PC-3 (cell line): ENCODE data around the gene GIGYF1. TPM values are rescaled to one million over a fixed set of nuclear protein-coding genes. Genes with fewer than 3 reads are reported as not detected.

Experiments
- ATAC-seq: fragments of 200-7000 bp; cut with Tn5 transposase; 2 replicates; pipeline ENCODE4 v1.9.1; 2020; ENCODE audit warnings: mild to moderate bottlenecking, moderate library complexity
- BruUV-seq: library from RNA; stranded (reverse); fragments of 400-500 nt; replicated peaks from 2 replicates; lab custom pipeline; 2021; lab: Mats Ljungman, UMichigan
- CTCF ChIA-PET: fragments of 300-600 bp; sonication (Branson Sonifier 250); formaldehyde crosslinking; loops from one replicate; lab custom pipeline; 2022; ENCODE audit warnings: antibody characterized with exemption; lab: Charles Lee
- POLR2A ChIA-PET: fragments of 300-600 bp; sonication (Branson Sonifier 250); formaldehyde crosslinking; loops from one replicate; lab custom pipeline; 2022; ENCODE audit warnings: antibody characterized with exemption; ENCODE audit not compliant: unreplicated experiment; lab: Charles Lee
- DNase-seq: peaks from one replicate; pipeline ENCODE4 v3.0.0-alpha.2; 2015
- H2AFZ ChIP-seq: fragments of 300-600 bp; sonication (generic); 2 replicates; pipeline ENCODE4 v1.6.0; 2016; ENCODE audit warnings: antibody characterized with exemption, low read length
- H3F3A ChIP-seq: fragments of 300-600 bp; sonication (generic); one replicate; pipeline ENCODE4 v1.6.0; 2017; ENCODE audit warnings: antibody characterized with exemption, low read length, control low read depth, mild to moderate bottlenecking; ENCODE audit not compliant: unreplicated experiment
- H3K27ac ChIP-seq: fragments of 300-600 bp; sonication (generic); 2 replicates; pipeline ENCODE4 v1.5.1; 2016; ENCODE audit warnings: mild to moderate bottlenecking, low read length
- H3K27me3 ChIP-seq: fragments of 300-600 bp; sonication (generic); 2 replicates; pipeline ENCODE4 v1.6.1; 2016; ENCODE audit warnings: low read length, mixed read lengths
- H3K36me3 ChIP-seq: fragments of 300-600 bp; sonication (generic); 2 replicates; pipeline ENCODE4 v1.6.1; 2016; ENCODE audit warnings: low read depth, mixed run types, low read length, mixed read lengths
- H3K4me1 ChIP-seq: fragments of 300-600 bp; sonication (generic); 2 replicates; pipeline ENCODE4 v1.5.1; 2016; ENCODE audit warnings: low read length; ENCODE audit not compliant: insufficient read depth
- H3K4me2 ChIP-seq: fragments of 300-600 bp; sonication (generic); 2 replicates; pipeline ENCODE4 v1.6.0; 2016; ENCODE audit warnings: low read length
- H3K4me3 ChIP-seq: fragments of 300-600 bp; sonication (generic); 2 replicates; pipeline ENCODE4 v1.5.1; 2016; ENCODE audit warnings: mild to moderate bottlenecking, low read length, mixed read lengths
- H3K79me2 ChIP-seq: fragments of 300-600 bp; sonication (generic); 2 replicates; pipeline ENCODE4 v1.6.1; 2017; ENCODE audit warnings: low read length, mixed read lengths
- H3K9ac ChIP-seq: fragments of 300-600 bp; sonication (generic); 2 replicates; pipeline ENCODE4 v1.6.0; 2016; ENCODE audit warnings: mild to moderate bottlenecking, low read length
- H3K9me2 ChIP-seq: fragments of 300-600 bp; sonication (generic); replicated peaks from 2 replicates; pipeline ENCODE4 v1.6.1; 2016; ENCODE audit warnings: mixed run types, low read length, mixed read lengths
- H3K9me3 ChIP-seq: fragments of 300-600 bp; sonication (generic); 2 replicates; pipeline ENCODE4 v1.6.1; 2016; ENCODE audit warnings: low read length, mixed read lengths
- H4K20me1 ChIP-seq: fragments of 300-600 bp; sonication (generic); 2 replicates; pipeline ENCODE4 v1.6.1; 2016; ENCODE audit warnings: low read length, mixed read lengths
- EZH2 ChIP-seq: fragments of 300-600 bp; sonication (generic); IDR thresholded peaks from one replicate; pipeline ENCODE4 v1.6.1; 2017; ENCODE audit warnings: antibody characterized with exemption, mild to moderate bottlenecking, low read length; ENCODE audit not compliant: unreplicated experiment
- EZH2phosphoT487 ChIP-seq: fragments of 300-600 bp; sonication (generic); IDR thresholded peaks from 2 replicates; pipeline ENCODE4 v1.6.1; 2018; ENCODE audit warnings: mild to moderate bottlenecking, antibody characterized with exemption, low read length, borderline replicate concordance
- intact Hi-C: fragments of 100-400 bp; cut with micrococcal nuclease; formaldehyde crosslinking; loops from 2 replicates; pipeline ENCODE4 v1.9.0; 2023
- total RNA-seq: library from RNA; depleted of rRNA; stranded (reverse); fragments of >200 nt; gene quantifications from 2 replicates; pipeline ENCODE4 v1.2.3, GENCODE V29; 2014
- TF ChIP-seq, protein P1 (sequence below): fragments of 300-600 bp; sonication (generic); conservative IDR thresholded peaks from 2 replicates; pipeline ENCODE4 v1.5.1; 2017; ENCODE audit warnings: antibody characterized with exemption, low read depth, mild to moderate bottlenecking, low read length

The GIGYF1 gene
- total RNA-seq, 1 experiment from 2014 or later, result 26.6 TPM

DNA sequence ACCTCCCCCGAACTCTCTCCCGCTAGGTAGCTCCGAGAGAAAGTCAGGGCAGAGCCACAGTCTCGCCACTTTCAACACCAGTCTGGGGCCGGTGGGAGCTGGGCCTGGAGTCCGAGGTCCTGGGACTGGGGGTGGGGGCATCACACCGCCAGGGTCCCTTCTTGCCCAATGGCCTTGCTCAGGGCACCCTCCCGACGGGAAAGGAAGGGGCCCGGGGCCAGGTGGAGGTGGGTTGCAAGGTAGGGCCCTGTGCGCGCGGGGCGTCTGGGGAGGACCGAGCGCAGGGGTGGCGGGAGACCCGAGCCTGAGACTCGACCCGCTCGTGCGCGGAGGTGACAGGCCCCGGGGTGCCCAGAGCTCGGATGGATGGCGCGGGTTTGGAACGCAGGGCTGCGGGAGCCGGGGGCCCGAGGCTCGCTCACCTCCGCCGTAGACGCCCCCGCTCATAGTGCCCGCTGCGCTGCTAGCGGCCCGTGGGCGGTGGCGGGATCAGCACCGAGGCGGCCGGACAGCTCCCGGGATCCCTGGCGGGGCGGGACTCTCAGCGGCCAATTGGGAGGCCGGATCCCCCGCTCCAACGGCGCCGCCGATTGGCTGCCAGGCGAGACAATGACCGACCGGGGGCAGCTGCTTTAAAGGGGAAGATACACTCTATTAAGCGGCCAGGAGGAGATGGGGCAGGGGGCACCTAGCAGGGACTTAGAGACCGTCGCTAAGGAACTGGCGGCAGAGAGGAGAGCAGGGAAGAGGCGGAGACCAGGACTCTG is 38.0 kb downstream of the GIGYF1 start, which contains the start of gene ACTL6B:
ACTL6B (minus strand) TSS at position 541 of the 767 bp plus-strand sequence; CDS start at position 447, 94 bp downstream.
- intact Hi-C loops, result no loop called here
- H3K27ac ChIP-seq, result no peak within 1 kb of the TSS
- no peaks in the 10 kb centered on the region for H3K9me2 ChIP-seq
- H2AFZ ChIP-seq, result no peak within 1 kb of the TSS
- H3K9me3 ChIP-seq, result no peaks in the 10 kb centered on the region
- DNase-seq (no peak), ATAC-seq (peak; percentile 18; the same call in 1 of the 2 replicates)
- no peak within 1 kb of the TSS for H3K4me2 ChIP-seq
- H3K79me2 ChIP-seq, result no peaks in the 10 kb centered on the region
- H3K27me3 ChIP-seq, result no peaks in the 10 kb centered on the region
- H3F3A ChIP-seq, result no peaks in the 10 kb centered on the region
- no TSS peak for BruUV-seq
- ChIA-PET CTCF (no interaction called here), POLR2A (no interaction called here)
- H4K20me1 ChIP-seq, result no peaks in the 10 kb centered on the region
- no peaks in the 10 kb centered on the region for H3K4me1 ChIP-seq
- no peaks in the 10 kb centered on the region for H3K36me3 ChIP-seq
- TF ChIP-seq, protein P1, sequence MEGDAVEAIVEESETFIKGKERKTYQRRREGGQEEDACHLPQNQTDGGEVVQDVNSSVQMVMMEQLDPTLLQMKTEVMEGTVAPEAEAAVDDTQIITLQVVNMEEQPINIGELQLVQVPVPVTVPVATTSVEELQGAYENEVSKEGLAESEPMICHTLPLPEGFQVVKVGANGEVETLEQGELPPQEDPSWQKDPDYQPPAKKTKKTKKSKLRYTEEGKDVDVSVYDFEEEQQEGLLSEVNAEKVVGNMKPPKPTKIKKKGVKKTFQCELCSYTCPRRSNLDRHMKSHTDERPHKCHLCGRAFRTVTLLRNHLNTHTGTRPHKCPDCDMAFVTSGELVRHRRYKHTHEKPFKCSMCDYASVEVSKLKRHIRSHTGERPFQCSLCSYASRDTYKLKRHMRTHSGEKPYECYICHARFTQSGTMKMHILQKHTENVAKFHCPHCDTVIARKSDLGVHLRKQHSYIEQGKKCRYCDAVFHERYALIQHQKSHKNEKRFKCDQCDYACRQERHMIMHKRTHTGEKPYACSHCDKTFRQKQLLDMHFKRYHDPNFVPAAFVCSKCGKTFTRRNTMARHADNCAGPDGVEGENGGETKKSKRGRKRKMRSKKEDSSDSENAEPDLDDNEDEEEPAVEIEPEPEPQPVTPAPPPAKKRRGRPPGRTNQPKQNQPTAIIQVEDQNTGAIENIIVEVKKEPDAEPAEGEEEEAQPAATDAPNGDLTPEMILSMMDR, result no peak
- TF ChIP-seq EZH2 (no peak), EZH2phosphoT487 (no peak)
- no peak within 1 kb of the TSS for H3K9ac ChIP-seq
- H3K4me3 ChIP-seq, result no peak within 1 kb of the TSS

DNA sequence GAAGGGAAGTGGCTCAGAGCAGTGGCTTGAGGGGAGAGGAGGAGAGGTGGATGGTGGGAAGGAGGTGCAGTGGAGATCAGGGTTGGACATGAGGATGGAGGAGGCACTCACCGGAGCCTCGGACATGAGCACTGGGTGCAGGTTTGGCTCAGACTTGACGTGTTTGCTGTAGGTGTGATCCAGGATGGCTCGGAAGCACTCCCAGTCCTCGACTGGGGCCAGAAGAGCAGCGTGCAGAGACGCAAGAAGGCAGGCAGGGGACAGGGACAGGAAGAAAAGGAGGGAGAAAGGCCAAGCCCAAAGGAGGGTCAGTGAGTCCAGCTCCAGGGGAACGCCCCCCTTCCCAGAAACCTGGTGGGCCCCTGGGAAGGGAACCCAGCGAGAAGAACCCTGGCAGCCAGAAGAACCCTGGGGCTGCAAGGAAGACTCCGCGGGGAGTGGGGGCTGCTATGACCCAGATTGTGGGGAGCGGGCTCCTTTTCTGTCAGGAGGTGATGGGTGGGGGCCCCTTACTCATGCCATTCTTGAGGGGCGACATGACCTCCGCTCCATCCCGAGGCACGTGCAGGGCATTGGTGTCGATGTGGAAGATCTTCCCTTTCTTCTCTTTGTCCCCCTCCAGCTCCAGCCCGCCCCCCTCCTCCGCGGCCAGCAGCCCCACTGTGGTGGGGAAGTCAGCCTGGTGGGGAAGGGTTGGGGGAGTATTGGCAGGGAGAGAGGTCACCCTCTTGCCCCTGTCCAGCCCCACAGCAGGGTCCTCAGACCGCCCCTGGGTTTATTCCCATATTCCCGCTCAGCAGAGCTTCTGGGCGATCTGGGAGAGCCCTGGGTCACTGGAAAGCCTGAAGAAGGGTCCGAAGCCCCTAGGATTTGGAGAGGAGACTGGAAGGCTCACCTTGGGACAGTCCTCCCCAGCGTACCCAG is 38.9 kb downstream of the GIGYF1 start:
- Histone ChIP-seq H4K20me1 (no peaks in the 10 kb centered on the region), H3K9ac (no peak overlapping the region), H3K27me3 (no peaks in the 10 kb centered on the region), H3K4me1 (no peaks in the 10 kb centered on the region), H3K27ac (no peak overlapping the region), H2AFZ (no peak overlapping the region), H3K4me2 (no peak overlapping the region), H3K9me3 (no peaks in the 10 kb centered on the region), H3K4me3 (no peak overlapping the region), H3K36me3 (no peaks in the 10 kb centered on the region), H3F3A (no peaks in the 10 kb centered on the region), H3K79me2 (no peaks in the 10 kb centered on the region), H3K9me2 (no peaks in the 10 kb centered on the region)
- intact Hi-C loops, result no loop called here
- ATAC-seq, result no peak
- BruUV-seq, result no TSS peak
- TF ChIP-seq EZH2 (no peak), EZH2phosphoT487 (no peak)
- TF ChIP-seq, protein P1, result no peak
- DNase-seq, result no peak
- CTCF ChIA-PET, result no interaction called here
- POLR2A ChIA-PET, result no interaction called here
